ENCODE results near the gene PRODH.
"Not testable (repeated sequence)": the region's sequence is repeated elsewhere in the genome, so short reads cannot be mapped to it uniquely, and the experiment has no call there.

PRODH gene

GRCh38 chr22:18952022-18952421 lies 15.9 kb upstream of the PRODH start:
- no peak for FAIRE-seq

DNA sequence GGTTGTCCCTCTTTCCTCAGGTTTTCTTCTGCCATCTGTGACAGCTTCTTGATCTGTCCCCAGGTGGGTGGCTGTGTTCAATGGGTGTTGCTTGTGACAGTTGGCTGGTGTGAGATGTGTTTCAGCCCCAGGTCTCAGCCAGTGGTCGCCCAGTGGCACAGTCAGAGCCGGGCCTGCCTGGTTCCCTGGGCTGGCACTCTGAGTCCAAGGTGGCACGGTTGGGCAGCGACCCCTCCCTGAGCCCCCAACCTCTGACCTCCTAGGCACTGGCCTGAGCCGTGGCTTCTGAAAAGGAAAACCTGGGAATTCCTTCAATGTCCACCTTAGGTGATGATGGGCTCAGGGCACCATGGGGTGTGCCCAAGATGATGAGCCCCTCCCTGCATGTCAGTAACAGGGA lies 14.0 kb upstream of the PRODH start:
- no peak for FAIRE-seq

- FAIRE-seq = no peak
These were observed 11.8 kb upstream of the PRODH start for GRCh38 chr22:18947905-18948304.

DNA sequence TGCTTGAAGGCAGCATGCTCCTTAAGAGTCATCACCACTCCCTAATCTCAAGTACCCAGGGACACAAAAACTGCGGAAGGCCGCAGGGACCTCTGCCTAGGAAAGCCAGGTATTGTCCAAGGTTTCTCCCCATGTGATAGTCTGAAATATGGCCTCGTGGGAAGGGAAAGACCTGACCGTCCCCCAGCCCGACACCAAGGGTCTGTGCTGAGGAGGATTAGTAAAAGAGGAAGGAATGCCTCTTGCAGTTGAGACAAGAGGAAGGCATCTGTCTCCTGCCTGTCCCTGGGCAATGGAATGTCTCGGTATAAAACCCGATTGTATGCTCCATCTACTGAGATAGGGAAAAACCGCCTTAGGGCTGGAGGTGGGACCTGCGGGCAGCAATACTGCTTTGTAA lies 11.0 kb upstream of the PRODH start:
- not testable (repeated sequence) for FAIRE-seq

DNA sequence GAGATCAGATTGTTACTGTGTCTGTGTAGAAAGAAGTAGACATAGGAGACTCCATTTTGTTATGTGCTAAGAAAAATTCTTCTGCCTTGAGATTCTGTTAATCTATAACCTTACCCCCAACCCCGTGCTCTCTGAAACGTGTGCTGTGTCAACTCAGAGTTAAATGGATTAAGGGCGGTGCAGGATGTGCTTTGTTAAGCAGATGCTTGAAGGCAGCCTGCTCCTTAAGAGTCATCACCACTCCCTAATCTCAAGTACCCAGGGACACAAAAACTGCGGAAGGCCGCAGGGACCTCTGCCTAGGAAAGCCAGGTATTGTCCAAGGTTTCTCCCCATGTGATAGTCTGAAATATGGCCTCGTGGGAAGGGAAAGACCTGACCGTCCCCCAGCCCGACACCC lies 2.6 kb upstream of the PRODH start:
- FAIRE-seq = not testable (repeated sequence)

DNA sequence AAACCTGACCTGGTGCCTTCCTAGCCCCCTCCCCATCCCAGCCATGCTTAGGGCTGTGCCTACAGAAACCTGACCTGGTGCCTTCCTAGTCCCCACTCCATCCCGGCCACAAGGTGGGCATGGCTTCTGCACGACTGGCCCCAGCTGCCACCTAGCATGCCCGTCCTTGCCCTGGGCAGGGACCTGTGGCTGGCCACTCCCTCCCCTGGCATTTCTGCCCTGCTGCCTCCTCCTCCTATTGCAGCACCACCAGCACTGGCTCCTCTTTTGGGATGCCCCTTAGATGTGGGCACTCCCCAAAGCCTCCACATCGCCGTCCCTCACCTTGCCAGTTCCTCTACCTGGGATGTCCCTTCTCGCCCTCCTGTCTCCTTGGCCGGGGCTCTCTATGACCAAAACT lies 1.4 kb downstream of the PRODH start:
- not testable (repeated sequence) for FAIRE-seq

DNA sequence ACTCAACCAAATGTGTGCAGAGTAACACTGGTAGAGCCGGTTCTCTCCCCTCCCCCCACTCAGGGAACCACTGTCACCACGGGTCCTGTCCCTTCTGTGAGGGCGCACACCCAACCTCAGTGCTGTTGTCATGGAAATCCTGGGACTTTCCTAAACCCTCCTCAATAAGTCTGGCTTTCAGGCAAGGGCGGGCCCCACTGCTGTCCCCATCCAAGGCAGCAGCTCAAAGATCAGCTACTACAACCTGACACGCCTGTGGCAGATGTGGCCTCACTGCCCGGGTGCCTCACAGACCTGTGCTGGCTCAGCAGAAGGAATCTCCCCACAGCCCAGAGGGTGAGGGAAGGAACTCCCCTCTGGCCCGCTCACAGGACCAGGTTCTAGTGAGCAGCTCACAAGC lies 2.2 kb downstream of the PRODH start:
- no peak for FAIRE-seq

DNA sequence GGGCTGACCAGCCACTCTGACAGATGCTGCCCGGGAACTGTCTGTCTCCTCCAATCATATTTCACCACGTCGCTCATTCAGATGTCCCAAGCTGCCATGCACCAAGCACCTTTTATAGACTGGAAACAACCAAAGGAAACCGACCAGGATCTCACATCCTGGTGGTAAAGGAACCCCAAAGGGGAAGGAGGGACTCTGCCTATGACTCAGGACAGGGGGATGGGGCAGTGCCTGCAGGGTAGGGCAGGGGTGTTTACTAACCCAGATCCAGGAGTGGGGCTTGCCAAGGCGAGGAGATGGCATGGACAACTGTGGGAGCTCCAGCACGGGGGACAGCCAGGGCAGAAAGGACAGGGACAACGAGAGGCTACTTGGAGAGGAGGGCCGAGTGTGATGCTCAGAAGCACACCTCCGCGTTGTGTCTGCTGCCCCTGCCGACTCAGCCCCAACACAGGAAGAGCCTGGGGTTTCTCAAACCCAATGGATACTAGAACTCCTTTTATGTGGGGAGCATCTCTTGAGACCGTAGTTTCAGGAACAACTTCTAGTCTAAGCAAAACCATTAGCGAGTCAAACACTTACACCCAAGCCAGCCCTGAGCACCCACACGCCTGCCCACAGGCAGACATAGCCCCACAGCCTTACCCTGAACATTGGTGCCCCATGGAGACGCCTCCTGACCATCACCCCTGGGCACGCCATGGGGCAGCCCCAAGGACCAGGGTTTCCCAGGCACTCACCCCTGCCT lies 4.0 kb downstream of the PRODH start:
- FAIRE-seq = no peak

DNA sequence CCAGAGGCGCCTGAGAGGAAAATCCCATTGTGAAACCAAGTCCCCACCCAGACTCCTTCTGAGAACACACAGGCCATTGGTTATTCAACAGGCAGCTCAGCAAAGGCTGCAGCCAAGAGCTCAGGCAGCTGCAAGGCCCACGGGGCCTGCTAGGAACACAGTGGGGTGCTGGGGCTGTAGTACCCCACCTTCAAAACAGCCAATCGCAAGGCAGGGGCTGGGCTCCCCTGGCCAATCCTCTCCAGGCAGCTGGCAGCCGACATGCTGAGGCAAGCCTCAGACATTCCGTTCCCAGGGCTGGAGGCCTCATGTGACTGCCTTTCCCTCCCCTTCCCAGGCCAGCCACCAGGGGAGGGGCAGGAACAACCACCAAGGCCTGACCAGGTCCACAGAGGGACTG lies 6.6 kb downstream of the PRODH start:
- FAIRE-seq = peak; percentile 63

DNA sequence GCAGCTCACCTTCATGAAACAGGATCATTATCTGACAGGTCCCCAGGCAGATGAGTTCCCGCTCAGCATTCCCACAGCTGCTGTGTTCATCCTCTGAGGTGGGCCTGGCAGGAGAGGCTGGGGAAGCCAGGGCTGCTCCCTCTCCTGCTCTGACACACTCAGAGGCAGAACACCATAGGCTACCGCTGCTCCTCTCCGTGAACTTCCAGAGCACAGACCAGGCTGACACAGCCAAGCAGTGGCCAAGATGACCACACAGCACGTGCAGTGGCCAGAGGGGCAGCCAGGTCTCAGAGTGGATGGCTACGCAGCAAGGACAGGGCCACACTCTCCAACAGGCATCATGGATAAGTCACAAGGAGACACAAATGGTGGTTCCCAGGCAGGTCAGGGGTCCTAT lies 8.5 kb downstream of the PRODH start:
- no peak for FAIRE-seq

DNA sequence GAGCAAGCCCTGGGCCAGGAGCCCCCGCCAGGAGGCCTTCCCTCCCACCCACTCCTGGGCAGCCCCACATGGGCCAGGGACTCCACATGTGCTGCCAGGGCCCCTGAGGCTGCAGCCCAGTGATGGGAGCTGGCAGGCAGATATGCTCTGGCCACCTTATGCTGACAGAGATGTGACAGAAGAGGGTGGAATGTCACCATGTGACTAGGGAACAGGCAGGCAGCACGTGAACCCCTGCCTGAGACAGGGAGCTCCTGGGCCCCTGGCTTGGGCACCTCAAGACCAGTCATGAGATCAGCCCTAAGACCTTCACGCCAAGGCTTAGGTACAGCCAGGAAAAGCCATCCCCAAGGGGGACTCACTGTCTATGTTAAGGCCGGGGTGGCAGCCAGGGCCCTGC lies 9.1 kb downstream of the PRODH start:
- FAIRE-seq = no peak

GRCh38 chr22:18925368-18926064 lies 10.6 kb downstream of the PRODH start:
- no peak for FAIRE-seq

DNA sequence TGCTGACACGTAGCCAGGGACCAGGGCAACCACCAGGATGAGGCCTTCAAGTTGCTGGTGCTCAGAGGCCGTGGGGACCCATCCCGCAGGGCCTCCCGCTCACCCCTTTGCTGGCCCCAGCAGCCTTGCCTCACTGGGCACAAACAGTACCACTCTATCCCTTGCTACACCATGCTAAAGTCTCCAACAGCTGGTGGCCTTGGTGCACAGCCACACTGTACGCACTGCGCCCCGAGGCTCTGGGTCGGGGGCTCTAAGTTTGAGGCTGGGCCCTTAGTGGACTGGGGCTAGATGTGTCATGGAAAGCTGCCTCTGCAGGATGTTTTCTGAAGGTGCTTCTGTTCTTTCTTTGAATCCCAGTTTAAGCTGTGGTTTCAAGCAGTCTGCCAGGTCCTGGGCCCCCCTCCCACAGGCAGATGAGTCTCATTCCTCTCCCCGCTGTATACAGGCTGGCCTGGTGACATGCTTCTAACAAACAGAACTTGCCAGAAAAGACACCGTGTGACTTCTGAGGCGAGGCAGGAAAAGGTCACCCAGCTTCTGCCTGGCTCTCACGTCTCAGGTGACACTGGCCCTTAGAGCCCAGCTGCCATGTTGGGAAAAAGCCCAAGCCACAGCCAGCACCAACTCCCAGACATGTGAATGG lies 15.7 kb downstream of the PRODH start:
- not testable (repeated sequence) for FAIRE-seq

GRCh38 chr22:18917818-18918217 lies 18.3 kb downstream of the PRODH start:
- not testable (repeated sequence) for FAIRE-seq

DNA sequence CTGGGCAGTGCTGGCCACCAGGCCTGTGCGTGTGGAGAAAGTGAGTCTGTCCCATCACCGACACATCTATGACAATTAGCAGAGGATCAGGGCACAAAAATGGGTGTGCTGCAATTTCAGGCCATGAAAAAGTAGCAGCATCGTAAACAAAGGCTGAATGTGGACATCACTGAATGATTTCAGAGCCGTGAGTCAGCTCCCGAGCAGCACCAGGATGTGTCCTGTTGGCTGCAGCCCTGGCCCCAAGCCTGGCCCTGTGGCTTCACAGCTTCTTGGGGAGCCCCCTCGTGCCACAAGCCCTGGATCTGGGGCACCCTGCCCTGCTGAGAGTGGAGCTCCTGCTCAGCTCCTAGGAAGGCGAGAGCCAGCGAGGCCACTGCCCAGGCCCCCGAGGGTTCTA lies 20.5 kb downstream of the PRODH start:
- not testable (repeated sequence) for FAIRE-seq

DNA sequence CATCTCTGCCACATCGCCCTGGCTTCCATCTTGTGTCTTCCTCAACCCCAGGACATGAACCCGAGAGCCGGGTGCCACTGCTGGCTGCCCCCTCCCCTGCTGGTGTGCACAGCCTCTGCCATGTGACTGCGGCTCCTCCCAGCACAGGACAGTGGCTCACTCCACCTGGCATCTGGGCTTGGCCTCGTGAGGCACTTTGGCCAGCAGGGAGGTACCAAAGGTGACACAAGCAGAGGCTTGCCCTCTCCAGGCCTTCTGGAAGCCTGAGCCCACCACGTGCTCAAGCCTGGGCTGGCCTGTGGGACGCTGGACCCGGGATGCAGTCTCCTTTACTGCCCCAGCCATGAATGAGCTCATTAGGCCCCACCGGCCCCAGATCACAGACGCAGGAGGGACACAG lies 21.5 kb downstream of the PRODH start:
- not testable (repeated sequence) for FAIRE-seq

DNA sequence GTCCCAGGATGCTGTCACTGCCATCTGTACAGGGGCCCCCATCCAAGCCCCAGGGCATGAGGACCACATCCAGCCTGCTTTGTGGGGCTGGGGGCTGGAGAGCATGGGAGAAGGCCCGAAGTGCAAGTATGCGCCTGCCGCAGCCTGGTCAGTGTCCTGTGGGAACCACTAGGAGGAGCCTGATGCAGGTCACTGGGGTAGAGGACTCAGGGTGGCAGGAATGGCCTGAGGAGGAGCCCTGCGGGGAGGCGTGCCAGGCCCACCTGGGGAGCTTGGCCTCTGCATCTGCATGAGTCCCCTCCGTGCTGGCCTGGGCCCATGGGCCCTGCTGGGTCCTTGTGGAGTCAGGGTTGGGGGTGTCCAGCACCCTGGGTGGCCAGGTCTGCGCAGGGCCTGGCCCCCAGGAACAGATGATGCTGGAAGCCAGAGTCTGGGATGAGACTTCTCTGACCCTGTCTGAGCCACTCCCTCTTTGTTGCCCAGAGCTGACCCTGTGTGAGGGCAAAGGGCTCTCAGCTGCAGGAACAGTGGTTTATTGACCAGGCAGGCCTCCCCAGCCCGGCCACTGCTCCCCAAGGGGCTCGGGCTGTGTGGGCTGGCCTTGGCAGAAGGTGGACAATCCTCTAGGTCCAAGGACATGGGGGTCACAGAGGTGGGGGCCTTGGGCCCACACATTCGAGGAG lies 23.7 kb downstream of the PRODH start:
- not testable (repeated sequence) for FAIRE-seq

GRCh38 chr22:18911535-18911934 lies 24.6 kb downstream of the PRODH start:
- not testable (repeated sequence) for FAIRE-seq

DNA sequence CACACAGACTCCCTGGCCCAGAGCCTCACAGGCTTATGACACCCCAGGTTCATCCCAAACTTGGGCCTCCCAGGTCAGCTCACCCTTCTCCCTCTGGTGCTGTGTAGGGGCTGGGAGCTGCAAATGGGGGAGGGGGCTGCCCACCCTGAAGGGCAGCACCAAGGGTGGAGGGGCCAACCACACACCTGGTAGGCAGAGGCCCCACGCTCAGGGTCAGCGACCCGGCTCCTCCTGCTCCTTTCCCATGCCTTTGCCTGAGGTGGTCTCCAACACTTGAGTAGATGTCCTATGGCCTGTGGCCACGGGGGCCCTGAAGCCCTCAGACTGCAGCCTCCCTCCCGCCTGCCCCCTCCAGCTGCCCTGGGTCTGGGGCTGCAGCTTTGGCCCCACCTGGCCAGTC lies 26.5 kb downstream of the PRODH start:
- FAIRE-seq = no peak

GRCh38 chr22:18906896-18907295 lies 29.2 kb downstream of the PRODH start:
- no peak for FAIRE-seq

DNA sequence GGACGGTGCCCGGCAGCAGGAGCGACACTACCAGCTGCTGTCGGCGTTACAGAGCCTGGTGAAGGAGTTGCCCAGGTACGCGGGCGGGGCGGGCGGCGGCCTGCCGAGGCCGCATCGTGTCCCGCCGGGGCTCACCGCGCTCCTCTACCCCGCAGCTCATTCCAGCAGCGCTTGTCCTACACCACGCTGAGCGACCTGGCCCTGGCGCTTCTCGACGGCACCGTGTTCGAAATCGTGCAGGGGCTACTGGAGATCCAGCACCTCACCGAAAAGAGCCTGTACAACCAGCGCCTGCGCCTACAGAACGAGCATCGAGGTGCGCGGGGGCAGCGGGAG lies 29.7 kb downstream of the PRODH start:
- not testable (repeated sequence) for FAIRE-seq

DNA sequence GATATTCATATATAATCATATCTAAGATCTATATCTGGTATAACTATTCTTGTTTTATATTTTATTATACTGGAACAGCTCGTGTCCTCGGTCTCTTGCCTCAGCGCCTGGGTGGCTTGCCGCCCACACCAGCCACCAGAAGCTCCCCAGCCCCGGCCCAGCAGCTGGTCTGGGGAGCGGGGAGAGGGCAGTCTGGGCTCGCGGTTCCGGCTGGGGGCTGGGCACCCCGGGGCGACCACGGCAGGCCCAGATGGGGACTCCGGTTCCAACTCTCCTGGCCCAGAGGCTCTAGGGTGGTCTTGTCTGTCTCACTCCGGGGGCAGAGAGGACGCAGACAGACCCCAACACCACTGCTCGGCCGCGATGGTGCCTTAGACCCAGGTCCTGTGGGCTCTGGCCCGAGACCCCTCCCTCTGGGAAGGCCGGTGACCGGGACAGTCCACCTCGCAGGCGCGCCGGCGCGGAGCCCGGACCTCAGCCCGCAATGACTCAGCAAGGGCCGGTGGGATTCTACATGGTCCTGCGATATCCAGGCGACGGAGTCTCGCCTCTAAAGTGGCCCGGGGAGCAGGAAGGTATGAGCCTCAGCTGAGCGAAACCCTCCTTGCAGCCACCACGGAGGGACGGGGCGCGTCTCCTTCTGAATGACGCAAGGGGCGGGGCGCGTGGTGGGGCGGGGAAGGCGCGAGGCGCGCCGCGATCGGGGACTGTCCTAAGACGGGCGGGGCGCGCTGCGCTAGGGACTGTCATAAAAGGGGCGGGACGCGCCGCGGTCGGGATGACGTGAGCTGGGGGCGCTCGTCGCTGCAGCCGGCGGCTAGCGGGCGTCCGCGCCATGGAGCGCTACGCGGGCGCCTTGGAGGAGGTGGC lies 30.3 kb downstream of the PRODH start, which contains the start of gene DGCR6:
DGCR6 (plus strand) TSS at position 781 of the 870 bp plus-strand sequence; CDS start at position 836, 55 bp downstream.
- no peak for FAIRE-seq

All from TTC549 (cell line).